HepG2 (cell line): ENCODE results near the gene FKBP5. TPM values are rescaled to one million over a fixed set of nuclear protein-coding genes. Genes with fewer than 3 reads are reported as not detected.

Experiments
- EHMT2 ChIP-seq: fragments of 200-600 bp; sonication (generic); IDR thresholded peaks from 2 replicates; pipeline ENCODE4 v1.7.0; 2017; ENCODE audit warnings: antibody characterized with exemption, low read depth, low read length, borderline replicate concordance
- ERF ChIP-seq: IDR thresholded peaks from 2 replicates; pipeline ENCODE4 v1.6.1; 2018; ENCODE audit warnings: missing biosample characterization, missing genetic modification reagents
- MAZ ChIP-seq, 2 experiments: sonication (generic) in 1 of 2; formaldehyde crosslinking in 1 of 2; IDR thresholded peaks; 2 replicates each; pipeline versions ENCODE4 v1.5.0 to v1.6.1; 2012 to 2020; ENCODE audit warnings: low read depth in 2 of 2, mild to moderate bottlenecking in 2 of 2, borderline replicate concordance in 1 of 2, improper control_type of control experiment in 1 of 2, low read length in 1 of 2, missing genetic modification reagents in 1 of 2, moderate library complexity in 1 of 2
- NFIC ChIP-seq: IDR thresholded peaks from 2 replicates; pipeline ENCODE4 v1.6.1; 2012; ENCODE audit warnings: mild to moderate bottlenecking, low read length, inconsistent platforms
- TCF12 ChIP-seq, 2 experiments: fragments of 450-650 bp in 1 of 2; sonication (generic) in 1 of 2; formaldehyde crosslinking in 1 of 2; IDR thresholded peaks; 2 replicates each; pipeline versions ENCODE4 v1.6.1 to v1.8.0; 2017 to 2022; ENCODE audit warnings: antibody characterized with exemption in 1 of 2, mild to moderate bottlenecking in 1 of 2, missing genetic modification reagents in 1 of 2, moderate library complexity in 1 of 2
- ZBTB49 ChIP-seq: sonication (generic); formaldehyde crosslinking; IDR thresholded peaks from 2 replicates; pipeline ENCODE4 v1.4.0; 2020; ENCODE audit warnings: missing genetic modification reagents, borderline replicate concordance
- ZFP82 ChIP-seq: sonication (generic); formaldehyde crosslinking; IDR thresholded peaks from 2 replicates; pipeline ENCODE4 v1.5.1; 2020; ENCODE audit warnings: mild to moderate bottlenecking, missing genetic modification reagents, borderline replicate concordance
- ZFP90 ChIP-seq: sonication (generic); formaldehyde crosslinking; IDR thresholded peaks from 2 replicates; pipeline ENCODE4 v1.8.0; 2022; ENCODE audit warnings: missing genetic modification reagents, mild to moderate bottlenecking, inconsistent platforms, borderline replicate concordance
- ZNF281 ChIP-seq: sonication (generic); formaldehyde crosslinking; IDR thresholded peaks from 2 replicates; pipeline ENCODE4 v1.4.0; 2020; ENCODE audit warnings: missing genetic modification reagents, borderline replicate concordance
- ZNF879 ChIP-seq: sonication (generic); formaldehyde crosslinking; IDR thresholded peaks from 2 replicates; pipeline ENCODE4 v1.8.1; 2023; ENCODE audit warnings: missing genetic modification reagents
- ZSCAN20 ChIP-seq: sonication (generic); formaldehyde crosslinking; IDR thresholded peaks from 2 replicates; pipeline ENCODE4 v1.4.0; 2020; ENCODE audit warnings: missing genetic modification reagents, mild to moderate bottlenecking, borderline replicate concordance
- polyA plus RNA-seq, 8 experiments: library from polyadenylated mRNA; depleted of rRNA in 3 of 8; stranded (reverse) in 7 of 8; unstranded in 1 of 8; fragments of >200 nt; fragmentation: Illumina TruSeq in 4 of 8; extraction: Trizol in 4 of 8; gene quantifications; 2 replicates each; pipeline versions ENCODE4 v1.2.1 to v1.2.3, GENCODE V29; 2011 to 2016; ENCODE audit warnings: low read depth in 4 of 8, missing spikeins in 1 of 8, mixed read lengths in 1 of 8; ENCODE audit not compliant: insufficient read depth in 1 of 8
- total RNA-seq, 5 experiments: library from RNA; depleted of rRNA; stranded (reverse); fragments of >200 nt; fragmentation: Illumina TruSeq; extraction: Trizol; gene quantifications; 2 replicates each; pipeline ENCODE4 v1.2.3, GENCODE V29; 2016; ENCODE audit warnings: low read depth in 1 of 5
- TF ChIP-seq, protein P1 (sequence below), 2 experiments: sonication (generic) in 1 of 2; formaldehyde crosslinking in 1 of 2; IDR thresholded peaks; 2 replicates each; pipeline versions ENCODE4 v1.4.0 to v1.6.1; 2016 to 2020; ENCODE audit warnings: borderline replicate concordance in 1 of 2, low read depth in 1 of 2, mild to moderate bottlenecking in 1 of 2, missing genetic modification reagents in 1 of 2
- TF ChIP-seq, protein P2 (sequence below): sonication (generic); formaldehyde crosslinking; IDR thresholded peaks from 2 replicates; pipeline ENCODE4 v1.8.0; 2022; ENCODE audit warnings: missing genetic modification reagents, mild to moderate bottlenecking, borderline replicate concordance
- TF ChIP-seq, protein P3 (sequence below): sonication (generic); formaldehyde crosslinking; IDR thresholded peaks from 2 replicates; pipeline ENCODE4 v1.8.1; 2023; ENCODE audit warnings: missing genetic modification reagents, mild to moderate bottlenecking, borderline replicate concordance

The FKBP5 gene
- total and polyA plus RNA-seq, 2 of the 13 experiments (the other 11 are each of a cell fraction or from before 2014, with no cell fraction given): 8.0 to 17.4 TPM

DNA sequence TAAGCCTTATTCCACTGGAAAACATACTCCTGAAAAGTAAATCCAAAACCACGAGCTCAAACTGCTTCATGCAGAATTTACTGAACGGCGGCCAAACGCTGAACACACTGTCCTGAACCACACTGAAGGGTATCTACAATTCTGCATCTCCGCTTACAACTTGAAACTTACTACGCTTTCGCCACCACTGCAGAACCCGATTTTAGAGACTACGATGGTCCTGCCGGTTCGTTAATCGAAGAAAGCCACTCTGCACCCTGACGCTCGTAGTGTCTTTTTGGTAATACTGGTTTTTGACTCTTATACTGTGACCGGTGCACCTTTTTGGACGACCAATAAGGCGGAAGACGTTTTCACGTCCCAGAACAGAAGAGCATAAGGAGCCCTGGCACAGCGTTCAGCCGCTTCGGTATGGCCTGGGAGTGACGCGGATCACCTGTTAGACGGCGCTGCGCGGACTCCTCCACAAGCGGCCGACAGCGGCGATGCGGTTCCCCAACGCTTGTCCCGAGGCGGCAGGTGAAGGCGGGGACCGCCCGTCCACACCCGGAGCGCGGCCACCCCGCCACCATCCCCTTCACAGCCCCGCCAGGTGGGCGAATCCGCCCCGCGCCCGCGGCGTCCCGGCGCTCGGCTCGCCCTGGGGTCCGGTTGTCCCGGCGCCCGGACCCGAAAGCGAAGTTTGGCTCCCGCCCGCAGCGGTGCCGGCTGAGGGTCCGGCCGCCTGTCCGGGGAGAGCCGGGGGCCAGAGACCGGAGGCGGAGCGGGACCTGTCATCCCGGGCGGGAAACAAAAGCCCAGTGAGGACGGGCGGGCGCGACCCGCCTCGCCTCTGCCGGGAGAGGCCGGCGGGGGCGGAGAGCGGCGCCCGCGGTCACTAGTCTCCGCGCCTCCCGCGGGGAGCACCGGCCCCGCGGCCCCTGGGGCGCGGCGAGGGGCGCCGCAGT is 784 bp downstream of the FKBP5 start (continued):
- TF ChIP-seq, protein P1, sequence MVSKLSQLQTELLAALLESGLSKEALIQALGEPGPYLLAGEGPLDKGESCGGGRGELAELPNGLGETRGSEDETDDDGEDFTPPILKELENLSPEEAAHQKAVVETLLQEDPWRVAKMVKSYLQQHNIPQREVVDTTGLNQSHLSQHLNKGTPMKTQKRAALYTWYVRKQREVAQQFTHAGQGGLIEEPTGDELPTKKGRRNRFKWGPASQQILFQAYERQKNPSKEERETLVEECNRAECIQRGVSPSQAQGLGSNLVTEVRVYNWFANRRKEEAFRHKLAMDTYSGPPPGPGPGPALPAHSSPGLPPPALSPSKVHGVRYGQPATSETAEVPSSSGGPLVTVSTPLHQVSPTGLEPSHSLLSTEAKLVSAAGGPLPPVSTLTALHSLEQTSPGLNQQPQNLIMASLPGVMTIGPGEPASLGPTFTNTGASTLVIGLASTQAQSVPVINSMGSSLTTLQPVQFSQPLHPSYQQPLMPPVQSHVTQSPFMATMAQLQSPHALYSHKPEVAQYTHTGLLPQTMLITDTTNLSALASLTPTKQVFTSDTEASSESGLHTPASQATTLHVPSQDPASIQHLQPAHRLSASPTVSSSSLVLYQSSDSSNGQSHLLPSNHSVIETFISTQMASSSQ (IDR thresholded peaks at IDR 0.05; ENCODE audit: low read depth): no peak
- TF ChIP-seq, protein P1 (CRISPR knock-in tag; IDR thresholded peaks at IDR 0.05; ENCODE audit: borderline replicate concordance): peak; percentile 16; the same call in 1 of the 2 replicates
- TF ChIP-seq ZSCAN20 (CRISPR knock-in tag) (no peak; the same call in none of the 2 replicates), NFIC (no peak), MAZ (IDR thresholded peaks at IDR 0.05; ENCODE audit: borderline replicate concordance, low read depth, low read length) (no peak), MAZ (CRISPR knock-in tag; IDR thresholded peaks at IDR 0.05; ENCODE audit: low read depth) (no peak), TCF12 (IDR thresholded peaks at IDR 0.05) (no peak), TCF12 (CRISPR knock-in tag; IDR thresholded peaks at IDR 0.05) (0 out of 2 replicates have a peak, but pooled peaks have one; percentile 17), ZFP82 (no peak), ZNF281 (CRISPR knock-in tag) (no peak), ERF (CRISPR knock-in tag) (no peak; the same call in 1 of the 2 replicates), EHMT2 (no peak), ZNF879 (CRISPR knock-in tag) (0 out of 2 replicates have a peak, but pooled peaks have one; percentile 31), ZFP90 (CRISPR knock-in tag) (peak; percentile 12), ZBTB49 (CRISPR knock-in tag) (no peak)
- TF ChIP-seq, protein P2, sequence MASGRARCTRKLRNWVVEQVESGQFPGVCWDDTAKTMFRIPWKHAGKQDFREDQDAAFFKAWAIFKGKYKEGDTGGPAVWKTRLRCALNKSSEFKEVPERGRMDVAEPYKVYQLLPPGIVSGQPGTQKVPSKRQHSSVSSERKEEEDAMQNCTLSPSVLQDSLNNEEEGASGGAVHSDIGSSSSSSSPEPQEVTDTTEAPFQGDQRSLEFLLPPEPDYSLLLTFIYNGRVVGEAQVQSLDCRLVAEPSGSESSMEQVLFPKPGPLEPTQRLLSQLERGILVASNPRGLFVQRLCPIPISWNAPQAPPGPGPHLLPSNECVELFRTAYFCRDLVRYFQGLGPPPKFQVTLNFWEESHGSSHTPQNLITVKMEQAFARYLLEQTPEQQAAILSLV (CRISPR knock-in tag): no peak
- TF ChIP-seq, protein P3, sequence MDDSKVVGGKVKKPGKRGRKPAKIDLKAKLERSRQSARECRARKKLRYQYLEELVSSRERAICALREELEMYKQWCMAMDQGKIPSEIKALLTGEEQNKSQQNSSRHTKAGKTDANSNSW (CRISPR knock-in tag): no peak
